Panc1 (cell line): ENCODE measurements around the gene PANK4.

ENCODE experiments used
- POLR2AphosphoS5 ChIP-seq: IDR thresholded peaks from 2 replicates; pipeline ENCODE4 v1.6.1; 2012; ENCODE audit warnings: mild to moderate bottlenecking, low read depth, low read length, moderate library complexity
- SIN3A ChIP-seq: IDR thresholded peaks from 2 replicates; pipeline ENCODE4 v1.6.1; 2012; ENCODE audit warnings: low read depth, mild to moderate bottlenecking, low read length, moderate library complexity, borderline replicate concordance; ENCODE audit not compliant: insufficient read depth
- TF ChIP-seq, protein P1 (sequence below): fragments of 450-650 bp; IDR thresholded peaks from 2 replicates; pipeline ENCODE4 v1.5.1; 2017; ENCODE audit warnings: mild to moderate bottlenecking

DNA sequence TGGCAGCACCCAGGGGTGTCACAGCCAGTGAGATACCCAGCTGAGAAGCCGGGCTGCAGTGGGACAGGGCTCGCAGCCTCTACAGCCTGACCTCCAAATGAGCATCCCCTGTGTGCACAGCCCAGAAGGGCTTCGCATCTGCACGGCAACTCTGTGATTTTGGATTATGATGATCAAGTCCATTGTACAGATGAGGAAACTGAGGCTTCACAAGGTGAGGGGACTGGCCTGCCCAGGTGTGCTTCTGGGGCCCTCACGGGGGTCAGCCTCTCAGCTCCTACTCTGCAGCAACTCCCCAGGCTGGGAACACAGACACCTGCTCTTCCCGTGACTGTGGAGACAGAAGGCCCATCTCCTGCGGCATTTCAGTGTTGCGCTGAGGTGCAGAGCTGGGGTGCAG, 12.5 kb upstream of the PANK4 start:
- TF ChIP-seq, protein P1, sequence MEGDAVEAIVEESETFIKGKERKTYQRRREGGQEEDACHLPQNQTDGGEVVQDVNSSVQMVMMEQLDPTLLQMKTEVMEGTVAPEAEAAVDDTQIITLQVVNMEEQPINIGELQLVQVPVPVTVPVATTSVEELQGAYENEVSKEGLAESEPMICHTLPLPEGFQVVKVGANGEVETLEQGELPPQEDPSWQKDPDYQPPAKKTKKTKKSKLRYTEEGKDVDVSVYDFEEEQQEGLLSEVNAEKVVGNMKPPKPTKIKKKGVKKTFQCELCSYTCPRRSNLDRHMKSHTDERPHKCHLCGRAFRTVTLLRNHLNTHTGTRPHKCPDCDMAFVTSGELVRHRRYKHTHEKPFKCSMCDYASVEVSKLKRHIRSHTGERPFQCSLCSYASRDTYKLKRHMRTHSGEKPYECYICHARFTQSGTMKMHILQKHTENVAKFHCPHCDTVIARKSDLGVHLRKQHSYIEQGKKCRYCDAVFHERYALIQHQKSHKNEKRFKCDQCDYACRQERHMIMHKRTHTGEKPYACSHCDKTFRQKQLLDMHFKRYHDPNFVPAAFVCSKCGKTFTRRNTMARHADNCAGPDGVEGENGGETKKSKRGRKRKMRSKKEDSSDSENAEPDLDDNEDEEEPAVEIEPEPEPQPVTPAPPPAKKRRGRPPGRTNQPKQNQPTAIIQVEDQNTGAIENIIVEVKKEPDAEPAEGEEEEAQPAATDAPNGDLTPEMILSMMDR, result no peak
- TF ChIP-seq SIN3A (no peak), POLR2AphosphoS5 (no peak)
